ENCODE results near the gene COQ9.

The COQ9 gene

GRCh38 chr16:57507136-57508034 is 60.1 kb downstream of the COQ9 start:
- H3K27me3 ChIP-seq (ENCODE audit: insufficient read depth, low read length), result peaks cover 26% of the 10 kb centered on the region

GRCh38 chr16:57508035-57508425 is 60.8 kb downstream of the COQ9 start:
- peaks cover 3% of the 10 kb centered on the region for H3K4me1 ChIP-seq (ENCODE audit: insufficient read depth, low read length)
- H3K27me3 ChIP-seq (ENCODE audit: insufficient read depth, low read length), result peaks cover 23% of the 10 kb centered on the region
- no peak overlapping the region for H3K4me3 ChIP-seq (ENCODE audit: low read length)
- no peaks in the 10 kb centered on the region for H3K9me3 ChIP-seq (ENCODE audit: low read length)
- H3K36me3 ChIP-seq (ENCODE audit: insufficient read depth, low read length), result no peaks in the 10 kb centered on the region
- H2AFZ ChIP-seq (ENCODE audit: low read depth, low read length), result no peak overlapping the region

More at GRCh38 chr16:57507136-57508034, 60.1 kb downstream of the COQ9 start:
- Histone ChIP-seq H3K4me3 (ENCODE audit: low read length) (no peak overlapping the region), H3K9me3 (ENCODE audit: low read length) (no peaks in the 10 kb centered on the region), H3K36me3 (ENCODE audit: insufficient read depth, low read length) (no peaks in the 10 kb centered on the region), H3K4me1 (ENCODE audit: insufficient read depth, low read length) (peaks cover 3% of the 10 kb centered on the region), H2AFZ (ENCODE audit: low read depth, low read length) (no peak overlapping the region)

- H3K9me3 ChIP-seq (ENCODE audit: low read length), result no peaks in the 10 kb centered on the region
- H3K4me1 ChIP-seq (ENCODE audit: insufficient read depth, low read length), result peaks cover 3% of the 10 kb centered on the region
- no peak overlapping the region for H3K4me3 ChIP-seq (ENCODE audit: low read length)
- no peaks in the 10 kb centered on the region for H3K36me3 ChIP-seq (ENCODE audit: insufficient read depth, low read length)
- peaks cover 14% of the 10 kb centered on the region for H3K27me3 ChIP-seq (ENCODE audit: insufficient read depth, low read length)
- H2AFZ ChIP-seq (ENCODE audit: low read depth, low read length), result no peak overlapping the region
These were observed 62.1 kb downstream of the COQ9 start for GRCh38 chr16:57509231-57509923.

GRCh38 chr16:57510016-57510871 is 63.0 kb downstream of the COQ9 start:
- no peak overlapping the region for H2AFZ ChIP-seq (ENCODE audit: low read depth, low read length)
- H3K4me3 ChIP-seq (ENCODE audit: low read length), result no peak overlapping the region
- H3K27me3 ChIP-seq (ENCODE audit: insufficient read depth, low read length), result peaks cover 11% of the 10 kb centered on the region
- no peaks in the 10 kb centered on the region for H3K9me3 ChIP-seq (ENCODE audit: low read length)
- H3K4me1 ChIP-seq (ENCODE audit: insufficient read depth, low read length), result peaks cover 3% of the 10 kb centered on the region
- H3K36me3 ChIP-seq (ENCODE audit: insufficient read depth, low read length), result no peaks in the 10 kb centered on the region

All from neuron (in vitro differentiated cells).